GM18951 (cell line): ENCODE results near the gene TMEM176A.
"Not testable (repeated sequence)": the region's sequence is repeated elsewhere in the genome, so short reads cannot be mapped to it uniquely, and the experiment has no call there.

Experiments used
- POLR2A ChIP-seq: IDR thresholded peaks from 4 replicates; pipeline ENCODE4 v1.6.1; 2011; ENCODE audit warnings: mild to moderate bottlenecking; ENCODE audit not compliant: insufficient read length, insufficient read depth; ENCODE audit errors: extremely low read depth
- in situ Hi-C: fragments of 300-500 bp; cut with MboI; formaldehyde crosslinking; loops from one replicate; pipeline ENCODE4 v1.12.0; 2022; ENCODE audit warnings: low sequenced_read_pairs, mixed read lengths, inconsistent platforms; ENCODE audit not compliant: unreplicated experiment

Gene TMEM176A

GRCh38 chr7:150791746-150792452 is 8.7 kb upstream of the TMEM176A start:
- TF ChIP-seq POLR2A: no peak
- in situ Hi-C loops: no loop called here

GRCh38 chr7:150793569-150794238 is 6.9 kb upstream of the TMEM176A start:
- TF ChIP-seq POLR2A: no peak
- in situ Hi-C loops: no loop called here

DNA sequence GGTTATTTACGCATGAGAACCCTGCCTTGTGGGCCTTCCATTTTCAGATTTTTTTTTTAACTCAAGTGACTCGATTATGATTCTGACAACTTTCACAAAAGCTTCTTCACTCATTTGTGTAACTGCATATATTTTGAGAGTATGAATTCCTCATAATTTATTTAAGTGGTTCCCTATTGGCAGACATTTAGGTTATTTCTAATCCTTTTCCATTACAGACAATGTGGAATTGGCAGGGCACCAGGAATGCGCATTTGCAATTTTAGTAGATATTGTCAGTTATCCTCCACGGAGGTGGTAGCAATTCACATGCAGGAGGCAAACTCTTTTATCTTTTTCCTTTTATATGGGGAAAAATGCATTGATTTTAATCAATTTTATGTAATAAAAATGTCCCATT is 2.9 kb upstream of the TMEM176A start:
- in situ Hi-C loops: no loop called here
- TF ChIP-seq POLR2A: no peak

GRCh38 chr7:150799156-150799555 is 1.4 kb upstream of the TMEM176A start:
- no peak for TF ChIP-seq POLR2A
- in situ Hi-C loops: no loop called here

DNA sequence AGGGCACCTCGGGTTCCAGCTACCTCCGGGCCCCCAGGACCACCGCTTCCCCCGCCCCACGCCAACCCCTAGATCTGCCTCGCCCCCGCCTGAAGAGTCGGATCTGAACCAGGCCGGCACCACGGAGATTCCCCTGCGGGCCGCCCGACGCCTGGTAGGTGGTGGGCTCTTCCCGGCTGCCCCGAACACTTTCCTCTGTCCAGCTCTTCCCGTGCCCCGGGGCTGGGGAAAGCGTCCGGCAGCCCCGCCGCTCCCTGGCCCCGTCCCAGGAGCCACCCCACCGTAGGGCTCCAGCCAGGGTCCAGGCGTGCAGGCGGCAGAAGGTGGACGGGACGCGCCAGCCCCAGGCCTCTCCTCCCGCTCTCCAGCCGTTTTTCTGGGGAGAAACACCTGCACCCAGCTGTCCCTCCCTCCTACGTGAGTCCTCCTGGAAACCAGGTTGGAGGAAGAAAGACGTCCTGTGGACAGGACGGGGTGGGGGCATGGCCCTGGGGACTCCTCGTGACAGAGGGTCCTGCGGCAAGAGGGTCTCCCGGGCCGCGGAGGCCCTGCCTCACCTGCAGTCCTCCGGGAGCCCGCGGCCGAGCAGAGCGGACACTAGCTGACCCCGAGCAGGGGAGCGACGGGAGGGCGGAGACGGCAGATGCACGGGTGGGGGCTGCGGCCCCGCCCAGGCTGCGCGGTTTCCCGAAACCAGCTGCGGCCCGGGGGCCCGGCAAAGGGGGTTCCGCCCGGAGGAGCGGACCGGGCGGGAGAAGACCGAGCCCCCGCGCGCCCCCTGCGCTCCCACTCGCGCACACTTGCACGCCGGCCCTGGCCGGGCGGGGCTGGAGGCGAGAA is 608 bp upstream of the TMEM176A start, which contains the start of gene TMEM176B:
TSS of gene TMEM176B (minus strand) at position 624 of the 840 bp plus-strand sequence. CDS start 3,795 bp downstream, outside the sequence.
- in situ Hi-C loops: no loop called here
- TF ChIP-seq POLR2A: no peak

DNA sequence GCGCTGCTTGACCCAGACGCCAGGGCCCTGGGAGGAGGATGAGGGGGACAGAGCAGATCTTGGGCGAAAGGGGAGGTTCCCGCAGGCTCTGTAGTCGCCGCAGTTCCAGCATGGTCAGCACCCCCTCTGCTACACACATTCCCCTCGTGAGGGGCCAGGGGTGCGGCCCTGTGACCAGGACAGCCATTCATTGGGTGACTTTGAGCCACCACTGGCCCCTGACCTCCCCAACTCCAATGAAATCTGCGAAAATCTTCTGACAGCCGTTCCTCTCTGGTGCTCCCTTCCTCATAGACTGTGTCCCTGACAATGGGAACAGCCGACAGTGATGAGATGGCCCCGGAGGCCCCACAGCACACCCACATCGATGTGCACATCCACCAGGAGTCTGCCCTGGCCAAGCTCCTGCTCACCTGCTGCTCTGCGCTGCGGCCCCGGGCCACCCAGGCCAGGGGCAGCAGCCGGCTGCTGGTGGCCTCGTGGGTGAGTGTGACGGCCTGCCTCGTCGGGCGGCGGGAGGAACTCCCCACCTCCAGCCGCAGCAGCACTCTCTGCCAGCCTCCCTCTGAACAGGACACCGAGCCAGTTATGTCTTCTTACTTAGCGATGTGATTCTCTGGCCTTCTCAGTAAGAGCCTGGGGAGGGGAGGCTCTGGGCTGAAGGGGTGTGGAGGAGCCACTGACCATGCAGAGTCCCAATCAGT is 825 bp downstream of the TMEM176A start:
- in situ Hi-C loops: no loop called here
- no peak for TF ChIP-seq POLR2A

DNA sequence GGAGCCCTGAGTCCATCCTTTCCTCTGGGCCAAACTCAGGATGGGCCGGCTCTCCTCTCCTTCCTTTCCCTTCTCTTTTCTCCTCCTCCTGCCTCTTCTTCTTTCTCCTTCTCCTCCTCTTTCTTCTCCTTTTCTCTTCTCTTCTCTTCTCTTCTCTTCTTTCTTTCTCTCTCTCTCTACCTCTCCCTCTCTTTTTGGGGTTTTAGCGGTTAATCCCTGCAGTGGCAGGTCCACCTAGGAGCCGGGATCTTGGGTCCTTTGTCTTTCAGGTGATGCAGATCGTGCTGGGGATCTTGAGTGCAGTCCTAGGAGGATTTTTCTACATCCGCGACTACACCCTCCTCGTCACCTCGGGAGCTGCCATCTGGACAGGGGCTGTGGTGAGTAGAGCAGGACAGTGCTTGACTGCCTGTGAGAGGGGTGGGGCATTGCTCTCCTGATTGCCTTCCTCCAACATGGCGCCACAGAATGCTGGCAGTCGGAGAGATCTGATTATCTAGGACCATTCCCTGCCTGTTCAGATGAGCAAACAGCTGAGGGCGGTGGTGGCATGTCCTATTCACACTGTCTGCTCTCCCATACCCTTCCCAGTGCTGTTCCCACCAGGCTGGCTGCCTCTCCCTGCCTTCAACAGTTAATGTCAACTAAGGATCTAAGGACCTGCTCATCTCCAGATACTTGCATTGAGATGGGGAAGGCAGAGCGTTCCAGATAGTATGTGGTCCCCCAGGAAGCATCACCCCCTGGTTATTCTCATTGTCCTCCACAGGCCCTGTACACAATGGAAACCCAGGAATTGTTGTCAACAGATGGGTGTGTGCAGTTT is 1.6 kb downstream of the TMEM176A start:
- TF ChIP-seq POLR2A: no peak
- in situ Hi-C loops: no loop called here

DNA sequence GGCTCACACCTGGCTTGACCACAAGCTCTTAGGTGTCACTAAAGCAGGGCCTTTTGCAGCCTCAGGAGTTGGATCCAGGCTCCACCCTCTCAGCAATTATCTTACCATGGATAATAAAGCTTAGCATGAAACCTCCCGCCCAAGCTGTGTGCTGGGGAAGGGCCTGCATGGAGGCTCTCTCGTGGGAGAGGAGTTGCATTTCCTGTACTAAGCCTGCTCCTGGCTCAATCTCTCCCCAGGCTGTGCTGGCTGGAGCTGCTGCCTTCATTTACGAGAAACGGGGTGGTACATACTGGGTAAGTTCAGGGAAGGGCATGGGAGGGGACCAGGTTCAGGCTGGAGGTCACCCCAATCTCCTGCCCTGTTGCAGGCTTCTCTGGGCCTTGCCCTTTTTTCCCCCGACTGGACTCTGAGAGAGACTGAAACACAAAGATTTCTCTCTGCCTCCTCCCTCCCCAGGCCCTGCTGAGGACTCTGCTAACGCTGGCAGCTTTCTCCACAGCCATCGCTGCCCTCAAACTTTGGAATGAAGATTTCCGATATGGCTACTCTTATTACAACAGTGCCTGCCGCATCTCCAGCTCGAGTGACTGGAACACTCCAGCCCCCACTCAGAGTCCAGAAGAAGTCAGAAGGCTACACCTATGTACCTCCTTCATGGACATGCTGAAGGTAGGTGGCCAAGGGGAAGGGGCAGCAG is 2.7 kb downstream of the TMEM176A start:
- no peak for TF ChIP-seq POLR2A
- in situ Hi-C loops: no loop called here

DNA sequence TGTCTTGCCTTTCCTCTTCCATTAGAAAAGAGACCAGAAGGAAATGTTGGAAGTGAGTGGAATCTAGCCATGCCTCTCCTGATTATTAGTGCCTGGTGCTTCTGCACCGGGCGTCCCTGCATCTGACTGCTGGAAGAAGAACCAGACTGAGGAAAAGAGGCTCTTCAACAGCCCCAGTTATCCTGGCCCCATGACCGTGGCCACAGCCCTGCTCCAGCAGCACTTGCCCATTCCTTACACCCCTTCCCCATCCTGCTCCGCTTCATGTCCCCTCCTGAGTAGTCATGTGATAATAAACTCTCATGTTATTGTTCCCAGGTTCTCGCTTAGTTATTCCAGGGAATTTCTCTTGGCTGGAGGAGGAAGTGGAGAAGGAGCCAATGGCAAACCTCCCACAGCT is 4.2 kb downstream of the TMEM176A start:
- TF ChIP-seq POLR2A: no peak
- in situ Hi-C loops: no loop called here

DNA sequence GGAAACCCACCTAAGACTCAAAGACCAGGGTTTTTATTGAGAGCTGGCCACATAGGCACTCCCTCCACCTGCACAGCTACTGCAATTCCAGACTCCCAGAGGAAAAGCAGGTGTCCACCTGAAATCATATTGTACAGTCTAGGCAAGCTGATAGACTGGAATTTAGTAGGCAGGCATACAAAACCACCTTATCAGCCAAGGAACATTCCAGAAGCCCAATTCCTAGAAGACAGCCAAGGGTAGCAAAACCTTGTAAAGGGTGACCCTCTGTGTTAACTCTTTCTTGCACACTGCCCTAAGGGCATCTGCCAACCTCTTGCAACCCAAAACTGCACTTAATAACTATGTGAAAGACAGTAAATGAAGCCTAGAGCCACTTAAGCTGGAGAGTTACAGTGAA is 5.3 kb downstream of the TMEM176A start:
- in situ Hi-C loops: no loop called here

DNA sequence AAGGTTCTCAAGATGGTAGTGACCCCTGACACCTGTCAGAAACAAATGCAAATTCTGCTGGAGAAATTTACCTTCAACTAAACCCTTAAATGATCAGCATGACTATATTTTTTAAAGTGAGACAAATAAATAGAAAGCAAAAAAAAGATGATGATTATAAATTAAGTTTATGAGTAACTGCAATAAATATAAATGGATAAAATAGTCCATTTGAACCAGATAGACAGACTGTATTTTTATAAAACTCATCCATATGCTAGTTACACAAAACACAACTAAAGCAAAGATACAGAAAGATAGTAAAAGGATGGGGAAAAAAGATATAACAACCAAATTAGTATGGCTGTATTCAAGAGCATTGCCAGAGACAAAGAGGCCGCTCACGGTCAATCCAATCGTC is 5.9 kb downstream of the TMEM176A start:
- no peak for TF ChIP-seq POLR2A
- in situ Hi-C loops: no loop called here

More for the DNA sequence above, 5.3 kb downstream of the TMEM176A start:
- TF ChIP-seq POLR2A: no peak

DNA sequence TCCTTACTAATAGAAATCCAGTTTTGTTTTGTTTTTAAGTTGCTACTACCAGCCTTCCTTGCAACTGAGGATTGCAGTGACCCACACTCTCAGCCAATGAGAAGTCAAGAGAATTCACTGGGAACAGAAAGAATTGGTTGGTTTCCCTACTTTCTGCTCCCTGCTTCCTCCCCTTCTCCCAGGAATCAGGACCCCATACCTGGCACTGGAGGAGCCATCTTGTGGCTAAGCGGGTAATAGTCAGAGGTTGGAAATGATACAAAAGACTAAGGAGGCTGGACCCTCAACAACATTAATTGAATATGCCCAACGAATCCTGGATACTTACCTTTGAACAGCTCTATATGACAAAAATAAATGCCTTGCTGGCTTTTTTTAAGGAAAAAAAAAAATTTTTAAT is 6.3 kb downstream of the TMEM176A start:
- in situ Hi-C loops: no loop called here
- TF ChIP-seq POLR2A: no peak

DNA sequence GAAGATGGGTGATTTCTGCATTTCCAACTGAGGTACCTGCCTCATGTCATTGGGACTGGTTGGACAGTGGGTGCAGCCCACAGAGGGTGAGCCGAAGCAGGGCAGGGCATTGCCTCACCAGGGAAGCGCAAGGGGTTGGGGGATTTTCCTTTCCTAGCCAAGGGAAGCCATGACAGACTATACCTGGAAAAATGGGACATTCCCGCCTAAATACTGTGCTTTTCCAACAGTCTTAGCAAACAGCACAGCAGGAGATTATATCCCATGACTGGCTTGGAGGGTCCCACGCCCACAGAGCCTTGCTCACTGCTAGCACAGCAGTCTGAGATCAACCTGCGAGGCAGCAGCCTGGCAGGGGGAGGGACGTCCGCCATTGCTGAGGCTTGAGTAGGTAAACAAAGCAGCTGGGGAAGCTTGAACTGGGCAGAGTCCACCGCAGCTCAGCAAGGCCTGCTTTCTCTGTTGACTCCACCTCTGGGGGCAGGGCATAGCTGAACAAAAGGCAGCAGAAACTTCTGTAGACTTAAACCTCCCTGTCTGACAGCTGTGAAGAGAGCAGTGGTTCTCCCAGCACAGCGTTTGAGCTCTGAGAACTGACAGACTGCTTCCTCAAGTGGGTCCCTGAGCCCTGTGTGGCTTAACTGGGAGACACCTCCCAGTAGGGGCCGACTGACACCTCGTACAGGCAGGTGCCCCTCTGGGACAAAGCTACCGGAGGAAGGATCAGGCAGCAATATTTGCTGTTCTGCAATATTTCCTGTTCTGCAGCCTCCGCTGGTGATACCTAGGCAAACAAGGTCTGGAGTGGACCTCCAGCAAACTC is 7.3 kb downstream of the TMEM176A start:
- in situ Hi-C loops: not testable (repeated sequence)
